Smooth muscle cell (in vitro differentiated cells): ENCODE data around the gene KLK3. TPM values are rescaled to one million over a fixed set of nuclear protein-coding genes. Genes with fewer than 3 reads are reported as not detected.

Source experiments
- DNase-seq: peaks from one replicate; lab custom pipeline; 2025; ENCODE audit not compliant: unreplicated experiment; lab: John Stamatoyannopoulos, UW
- H2AFZ ChIP-seq: fragments of 200-600 bp; sonication (generic); 2 replicates; pipeline ENCODE4 v1.6.0; 2016; ENCODE audit warnings: antibody characterized with exemption, low read depth, mild to moderate bottlenecking
- H3F3A ChIP-seq: fragments of 200-600 bp; sonication (generic); 2 replicates; pipeline ENCODE4 v1.6.0; 2017; ENCODE audit warnings: antibody characterized with exemption, low read depth
- H3K27ac ChIP-seq: fragments of 200-600 bp; sonication (generic); 2 replicates; pipeline ENCODE4 v1.5.1; 2016; ENCODE audit warnings: low read depth, mild to moderate bottlenecking
- H3K27me3 ChIP-seq: fragments of 200-600 bp; sonication (generic); 2 replicates; pipeline ENCODE4 v1.6.1; 2016; ENCODE audit warnings: low read depth, mild to moderate bottlenecking
- H3K36me3 ChIP-seq: fragments of 200-600 bp; sonication (generic); 2 replicates; pipeline ENCODE4 v1.5.1; 2016; ENCODE audit warnings: low read depth
- H3K4me1 ChIP-seq: fragments of 200-600 bp; sonication (generic); 2 replicates; pipeline ENCODE4 v1.5.1; 2016; ENCODE audit warnings: low read depth
- H3K4me2 ChIP-seq: fragments of 200-600 bp; sonication (generic); 2 replicates; pipeline ENCODE4 v1.6.0; 2016; ENCODE audit warnings: mild to moderate bottlenecking
- H3K4me3 ChIP-seq: fragments of 200-600 bp; sonication (generic); 2 replicates; pipeline ENCODE4 v1.5.1; 2016; ENCODE audit warnings: mild to moderate bottlenecking
- H3K79me2 ChIP-seq: fragments of 200-600 bp; sonication (generic); 2 replicates; pipeline ENCODE4 v1.6.0; 2016; ENCODE audit warnings: low read depth, mild to moderate bottlenecking
- H3K9ac ChIP-seq: fragments of 200-600 bp; sonication (generic); 2 replicates; pipeline ENCODE4 v1.6.0; 2016; ENCODE audit warnings: low read depth
- H3K9me3 ChIP-seq: fragments of 200-600 bp; sonication (generic); replicated peaks from 2 replicates; pipeline ENCODE4 v1.5.1; 2016; ENCODE audit warnings: low read depth
- H4K20me1 ChIP-seq: fragments of 200-600 bp; sonication (generic); 2 replicates; pipeline ENCODE4 v1.6.0; 2016; ENCODE audit warnings: low read depth
- CTCF ChIP-seq: fragments of 200-600 bp; sonication (generic); IDR thresholded peaks from 2 replicates; pipeline ENCODE4 v1.5.1; 2017; ENCODE audit warnings: borderline replicate concordance, mild to moderate bottlenecking, antibody characterized with exemption; ENCODE audit not compliant: insufficient read depth, poor library complexity, severe bottlenecking
- WGBS: methylation state at CpG from one replicate; pipeline ENCODE4 v1.1.7; 2016; ENCODE audit warnings: low lambda C conversion rate; 5-methylcytosine and 5-hydroxymethylcytosine counted together
- polyA plus RNA-seq: library from polyadenylated mRNA; unstranded; fragments of >200 nt; fragmentation: Nextera tagmentation; extraction: Ambion mirVana; gene quantifications from 2 replicates; pipeline ENCODE4 v1.2.1, GENCODE V29; 2016
- total RNA-seq: library from RNA; depleted of rRNA; stranded (reverse); fragments of >200 nt; gene quantifications from 2 replicates; pipeline ENCODE4 v1.2.3, GENCODE V29; 2014

KLK3 gene
- total and polyA plus RNA-seq, 2 experiments from 2014 or later, result not detected

- WGBS, result 85% methylated on average over 10 of the region's 10 CpGs
- DNase-seq, result no peak
Measured at GRCh38 chr19:50837300-50837699, 17.4 kb upstream of the KLK3 start.

GRCh38 chr19:50838239-50838638 lies 16.5 kb upstream of the KLK3 start:
- no peak overlapping the region for H3K4me3 ChIP-seq
- H3K9ac ChIP-seq, result no peak overlapping the region
- no peaks in the 10 kb centered on the region for H3K4me1 ChIP-seq
- no peak overlapping the region for H3K27ac ChIP-seq
- H3F3A ChIP-seq, result no peaks in the 10 kb centered on the region
- 33% methylated on average over 6 of the region's 6 CpGs for WGBS
- peaks cover 3% of the 10 kb centered on the region for H3K27me3 ChIP-seq
- TF ChIP-seq CTCF, result no peak
- DNase-seq, result no peak
- H3K79me2 ChIP-seq, result no peaks in the 10 kb centered on the region
- no peaks in the 10 kb centered on the region for H3K9me3 ChIP-seq
- H4K20me1 ChIP-seq, result no peaks in the 10 kb centered on the region
- H3K36me3 ChIP-seq, result no peaks in the 10 kb centered on the region
- no peak overlapping the region for H3K4me2 ChIP-seq
- no peak overlapping the region for H2AFZ ChIP-seq

More at GRCh38 chr19:50837300-50837699, 17.4 kb upstream of the KLK3 start:
- no peaks in the 10 kb centered on the region for H3K9me3 ChIP-seq
- no peaks in the 10 kb centered on the region for H3F3A ChIP-seq
- H3K4me2 ChIP-seq, result no peak overlapping the region
- H2AFZ ChIP-seq, result no peak overlapping the region
- H3K4me3 ChIP-seq, result no peak overlapping the region
- no peaks in the 10 kb centered on the region for H3K79me2 ChIP-seq
- peaks cover 3% of the 10 kb centered on the region for H3K27me3 ChIP-seq
- no peak overlapping the region for H3K27ac ChIP-seq
- no peaks in the 10 kb centered on the region for H4K20me1 ChIP-seq
- H3K9ac ChIP-seq, result no peak overlapping the region
- no peak for TF ChIP-seq CTCF
- no peaks in the 10 kb centered on the region for H3K4me1 ChIP-seq
- H3K36me3 ChIP-seq, result no peaks in the 10 kb centered on the region

GRCh38 chr19:50839712-50840655 lies 14.7 kb upstream of the KLK3 start:
- H3K4me3 ChIP-seq, result no peak overlapping the region
- H2AFZ ChIP-seq, result no peak overlapping the region
- H3F3A ChIP-seq, result no peaks in the 10 kb centered on the region
- H3K4me1 ChIP-seq, result no peaks in the 10 kb centered on the region
- DNase-seq, result no peak
- no peak overlapping the region for H3K9ac ChIP-seq
- H4K20me1 ChIP-seq, result no peaks in the 10 kb centered on the region
- TF ChIP-seq CTCF, result no peak
- no peaks in the 10 kb centered on the region for H3K36me3 ChIP-seq
- 71% methylated on average over 10 of the region's 10 CpGs for WGBS
- no peaks in the 10 kb centered on the region for H3K9me3 ChIP-seq
- H3K79me2 ChIP-seq, result no peaks in the 10 kb centered on the region
- peaks cover 3% of the 10 kb centered on the region for H3K27me3 ChIP-seq
- H3K4me2 ChIP-seq, result no peak overlapping the region
- H3K27ac ChIP-seq, result no peak overlapping the region
